Measurements from ENCODE around the gene RAB8A.

The RAB8A gene

DNA sequence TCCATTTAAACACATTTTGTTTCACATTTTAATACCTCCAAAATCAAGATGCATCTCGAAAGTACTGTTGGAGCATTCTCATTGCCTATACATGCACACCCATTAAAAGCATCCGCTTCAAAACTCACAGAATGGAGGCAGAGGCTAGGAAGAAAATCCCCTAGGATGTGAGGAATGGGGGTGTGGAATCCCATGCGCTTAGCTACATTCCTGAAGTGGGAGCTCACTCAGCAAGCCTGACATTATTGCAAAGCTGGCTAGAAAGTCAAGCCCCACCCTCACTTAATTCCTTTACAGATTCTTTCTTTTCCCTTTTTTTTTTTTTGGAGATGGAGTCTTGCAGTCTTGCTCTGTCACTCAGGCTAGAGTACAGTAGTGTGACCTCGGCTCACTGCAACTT is 68.9 kb downstream of the RAB8A start:
- peak; percentile 33 for DNase-seq (ENCODE audit: low spot score)

Measured in LoVo (cell line).